ENCODE measurements around the gene CACNA1C. TPM values are rescaled to one million over a fixed set of nuclear protein-coding genes. Genes with fewer than 3 reads are reported as not detected.

Gene CACNA1C
- total and polyA plus RNA-seq, 10 of the 15 experiments (the other 5 are each of a cell fraction or from before 2014, with no cell fraction given), result under 0.01 to 0.15 (median 0.09) TPM; not detected in 5

- no peak for TF ChIP-seq E4F1 (IDR thresholded peaks at IDR 0.05; ENCODE audit: borderline replicate concordance, partially characterized antibody)
Observed at GRCh38 chr12:2256453-2256852, 203.7 kb downstream of the CACNA1C start (continued).

- WGBS (ENCODE audit: insufficient coverage, insufficient replicate concordance, low lambda C conversion rate, missing lambda C conversion rate), result 73% methylated on average over 7 of the region's 7 CpGs
- Histone ChIP-seq H3K4me3 (no peak overlapping the region), H3K9ac (ENCODE audit: control insufficient read depth, insufficient read depth, low read length) (no peak overlapping the region), H3K36me3 (ENCODE audit: control insufficient read depth in 2 of 2, insufficient read depth in 2 of 2, low read length in 1 of 2) (no peaks in the 10 kb centered on the region), H4K20me1 (ENCODE audit: control insufficient read depth, insufficient read depth) (no peaks in the 10 kb centered on the region; the same call in 1 of the 2 replicates), H3K4me2 (ENCODE audit: control insufficient read depth, insufficient read depth) (no peak overlapping the region), H3K27ac (ENCODE audit: control insufficient read depth, insufficient read depth) (no peak overlapping the region), H3K27me3 (replicated peaks in 1 of 2; ENCODE audit: control insufficient read depth in 2 of 2, insufficient read depth in 2 of 2, low read length in 1 of 2) (no peaks in the 10 kb centered on the region), H2AFZ (ENCODE audit: control insufficient read depth, low read depth, low read length) (no peak overlapping the region), H3K79me2 (ENCODE audit: control insufficient read depth, insufficient read depth, low read length) (no peaks in the 10 kb centered on the region), H3K4me1 (ENCODE audit: control insufficient read depth, insufficient read depth, low read length) (no peaks in the 10 kb centered on the region), H3K9me3 (replicated peaks; ENCODE audit: control insufficient read depth, insufficient read depth, low read length) (no peaks in the 10 kb centered on the region; the same call in 2 of the 3 replicates)
- FAIRE-seq (no peak), ATAC-seq (no peak), DNase-seq (ENCODE audit: low read depth, low spot score) (no peak)
- TF ChIP-seq NFYA (IDR thresholded peaks at IDR 0.05; ENCODE audit: borderline replicate concordance, low read depth, low read length), result no peak
- POLR2A ChIA-PET, result no interaction called here
- CTCF ChIA-PET, result no interaction called here
- BruUV-seq (replicated peaks), result no TSS peak
- RAD21 ChIA-PET (ENCODE audit: unreplicated experiment), result no interaction called here
- in situ Hi-C loops (cut with MboI) (no loop called here), intact Hi-C loops (cut with micrococcal nuclease; ENCODE audit: unreplicated experiment) (no loop called here)
- SMC1A ChIA-PET (ENCODE audit: uncharacterized antibody, unreplicated experiment), result no interaction called here
Observed at GRCh38 chr12:2256915-2257314, 204.1 kb downstream of the CACNA1C start.

- Histone ChIP-seq H3K27ac (ENCODE audit: control insufficient read depth, insufficient read depth) (no peak overlapping the region), H3K4me1 (ENCODE audit: control insufficient read depth, insufficient read depth, low read length) (no peaks in the 10 kb centered on the region), H2AFZ (ENCODE audit: control insufficient read depth, low read depth, low read length) (no peak overlapping the region), H3K36me3 (ENCODE audit: control insufficient read depth in 2 of 2, insufficient read depth in 2 of 2, low read length in 1 of 2) (no peaks in the 10 kb centered on the region), H3K4me2 (ENCODE audit: control insufficient read depth, insufficient read depth) (no peak overlapping the region), H3K9me3 (replicated peaks; ENCODE audit: control insufficient read depth, insufficient read depth, low read length) (no peaks in the 10 kb centered on the region; the same call in 2 of the 3 replicates), H3K9ac (ENCODE audit: control insufficient read depth, insufficient read depth, low read length) (no peak overlapping the region), H3K4me3 (no peak overlapping the region), H4K20me1 (ENCODE audit: control insufficient read depth, insufficient read depth) (no peaks in the 10 kb centered on the region; the same call in 1 of the 2 replicates), H3K79me2 (ENCODE audit: control insufficient read depth, insufficient read depth, low read length) (no peaks in the 10 kb centered on the region), H3K27me3 (replicated peaks in 1 of 2; ENCODE audit: control insufficient read depth in 2 of 2, insufficient read depth in 2 of 2, low read length in 1 of 2) (no peaks in the 10 kb centered on the region)
- ChIA-PET RAD21 (ENCODE audit: unreplicated experiment) (no interaction called here), CTCF (no interaction called here), SMC1A (ENCODE audit: uncharacterized antibody, unreplicated experiment) (no interaction called here), POLR2A (no interaction called here)
- intact Hi-C loops (cut with micrococcal nuclease; ENCODE audit: unreplicated experiment) (no loop called here), in situ Hi-C loops (cut with MboI) (no loop called here)
- ATAC-seq (no peak), DNase-seq (ENCODE audit: low read depth, low spot score) (no peak), FAIRE-seq (no peak)
- TF ChIP-seq BCL11A (IDR thresholded peaks at IDR 0.05; ENCODE audit: low read depth, low read length) (no peak), CBX3 (IDR thresholded peaks at IDR 0.05; ENCODE audit: borderline replicate concordance, low read depth) (no peak), TBL1XR1 (IDR thresholded peaks at IDR 0.05; ENCODE audit: low read depth, low read length) (no peak), ATF2 (IDR thresholded peaks at IDR 0.05; ENCODE audit: low read length) (no peak), NKRF (conservative IDR thresholded peaks at IDR 0.05) (no peak), IKZF2 (IDR thresholded peaks at IDR 0.05) (no peak)
- BruUV-seq (replicated peaks), result no TSS peak
- 76% methylated on average over 2 of the region's 2 CpGs for WGBS (ENCODE audit: insufficient coverage, insufficient replicate concordance, low lambda C conversion rate, missing lambda C conversion rate)
Observed at GRCh38 chr12:2258025-2258424, 205.2 kb downstream of the CACNA1C start.

Measured in GM12878 (cell line).